DMS79 treated with DMSO at 0.1 percent for 48 hours (cell line): ENCODE results near the gene ELN.

Experiments
- DNase-seq: peaks from one replicate; lab custom pipeline; 2025; lab: John Stamatoyannopoulos, UW

The ELN gene

DNA sequence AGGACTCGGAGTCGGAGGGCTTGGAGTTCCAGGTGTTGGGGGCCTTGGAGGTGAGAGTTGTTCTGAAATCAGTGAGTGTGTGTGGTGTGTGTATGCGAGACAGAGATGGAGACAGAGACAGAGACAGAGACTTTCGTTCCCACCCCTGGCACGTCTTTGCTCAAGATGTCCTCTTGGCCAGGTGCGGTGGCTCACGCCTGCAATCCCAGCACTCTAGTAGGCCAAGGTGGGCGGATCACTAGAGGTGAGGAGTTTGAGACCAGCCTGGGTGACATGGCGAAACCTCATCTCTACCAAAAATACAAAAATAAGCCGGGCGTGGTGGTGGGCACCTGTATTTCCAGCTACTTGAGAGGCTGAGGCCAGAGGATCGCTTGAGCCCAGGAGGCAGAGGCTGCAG is 35.7 kb downstream of the ELN start:
- no peak for DNase-seq

DNA sequence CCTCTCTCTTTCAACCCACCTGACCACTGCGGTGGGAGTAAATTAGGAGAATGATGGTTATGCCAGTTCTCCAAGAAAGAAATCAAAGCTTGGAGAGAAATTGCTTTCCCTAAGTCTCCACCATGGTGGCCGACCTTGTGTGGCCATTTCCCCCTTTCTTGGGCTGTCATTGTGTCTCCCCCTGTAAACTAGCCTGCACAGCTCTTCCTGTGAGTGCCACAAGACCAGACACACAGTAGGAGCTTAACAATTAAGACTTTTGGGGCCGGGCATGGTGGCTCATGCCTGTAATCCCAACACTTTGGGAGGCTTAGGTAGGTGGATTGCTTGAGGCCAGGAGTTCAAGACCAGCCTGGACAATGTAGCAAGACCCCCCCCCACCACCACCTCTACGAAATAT is 36.7 kb downstream of the ELN start:
- no peak for DNase-seq

DNA sequence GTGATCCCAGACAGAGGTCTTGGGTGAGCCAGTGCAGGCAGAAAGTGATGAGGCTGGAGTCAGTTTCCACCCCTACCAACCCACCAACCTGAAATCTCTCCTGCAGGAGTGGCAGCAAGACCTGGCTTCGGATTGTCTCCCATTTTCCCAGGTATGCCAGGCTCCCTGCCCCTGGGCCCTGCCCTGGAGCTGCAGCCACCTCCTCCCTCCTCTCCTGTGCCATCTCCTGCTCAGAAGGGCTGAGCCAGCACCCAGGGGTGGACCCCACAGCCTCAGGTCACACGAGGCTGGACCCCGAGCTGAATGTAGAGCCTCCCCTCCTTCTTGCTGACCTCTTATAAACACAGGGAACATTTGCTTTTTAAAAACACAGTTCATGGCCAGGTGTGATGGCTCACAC is 38.7 kb downstream of the ELN start:
- no peak for DNase-seq

DNA sequence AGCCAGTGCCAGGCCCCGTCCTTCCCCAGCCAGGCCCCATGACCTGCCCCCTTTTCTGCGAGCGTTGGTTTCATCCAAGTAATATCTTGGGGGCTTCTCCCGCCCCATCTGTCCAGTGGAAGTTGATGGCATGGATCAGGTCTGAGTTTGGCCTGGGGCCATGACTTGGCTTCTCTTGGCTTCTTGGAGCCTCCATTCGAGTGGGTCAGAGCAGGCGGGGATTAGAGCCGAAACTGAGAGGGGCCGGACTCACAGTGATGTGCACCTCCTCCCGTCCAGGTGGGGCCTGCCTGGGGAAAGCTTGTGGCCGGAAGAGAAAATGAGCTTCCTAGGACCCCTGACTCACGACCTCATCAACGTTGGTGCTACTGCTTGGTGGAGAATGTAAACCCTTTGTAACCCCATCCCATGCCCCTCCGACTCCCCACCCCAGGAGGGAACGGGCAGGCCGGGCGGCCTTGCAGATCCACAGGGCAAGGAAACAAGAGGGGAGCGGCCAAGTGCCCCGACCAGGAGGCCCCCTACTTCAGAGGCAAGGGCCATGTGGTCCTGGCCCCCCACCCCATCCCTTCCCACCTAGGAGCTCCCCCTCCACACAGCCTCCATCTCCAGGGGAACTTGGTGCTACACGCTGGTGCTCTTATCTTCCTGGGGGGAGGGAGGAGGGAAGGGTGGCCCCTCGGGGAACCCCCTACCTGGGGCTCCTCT is 40.6 kb downstream of the ELN start:
- DNase-seq: no peak

DNA sequence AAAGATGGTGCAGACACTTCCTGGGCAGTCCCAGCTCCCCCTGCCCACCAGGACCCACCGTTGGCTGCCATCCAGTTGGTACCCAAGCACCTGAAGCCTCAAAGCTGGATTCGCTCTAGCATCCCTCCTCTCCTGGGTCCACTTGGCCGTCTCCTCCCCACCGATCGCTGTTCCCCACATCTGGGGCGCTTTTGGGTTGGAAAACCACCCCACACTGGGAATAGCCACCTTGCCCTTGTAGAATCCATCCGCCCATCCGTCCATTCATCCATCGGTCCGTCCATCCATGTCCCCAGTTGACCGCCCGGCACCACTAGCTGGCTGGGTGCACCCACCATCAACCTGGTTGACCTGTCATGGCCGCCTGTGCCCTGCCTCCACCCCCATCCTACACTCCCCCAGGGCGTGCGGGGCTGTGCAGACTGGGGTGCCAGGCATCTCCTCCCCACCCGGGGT is 41.1 kb downstream of the ELN start:
- DNase-seq: no peak

DNA sequence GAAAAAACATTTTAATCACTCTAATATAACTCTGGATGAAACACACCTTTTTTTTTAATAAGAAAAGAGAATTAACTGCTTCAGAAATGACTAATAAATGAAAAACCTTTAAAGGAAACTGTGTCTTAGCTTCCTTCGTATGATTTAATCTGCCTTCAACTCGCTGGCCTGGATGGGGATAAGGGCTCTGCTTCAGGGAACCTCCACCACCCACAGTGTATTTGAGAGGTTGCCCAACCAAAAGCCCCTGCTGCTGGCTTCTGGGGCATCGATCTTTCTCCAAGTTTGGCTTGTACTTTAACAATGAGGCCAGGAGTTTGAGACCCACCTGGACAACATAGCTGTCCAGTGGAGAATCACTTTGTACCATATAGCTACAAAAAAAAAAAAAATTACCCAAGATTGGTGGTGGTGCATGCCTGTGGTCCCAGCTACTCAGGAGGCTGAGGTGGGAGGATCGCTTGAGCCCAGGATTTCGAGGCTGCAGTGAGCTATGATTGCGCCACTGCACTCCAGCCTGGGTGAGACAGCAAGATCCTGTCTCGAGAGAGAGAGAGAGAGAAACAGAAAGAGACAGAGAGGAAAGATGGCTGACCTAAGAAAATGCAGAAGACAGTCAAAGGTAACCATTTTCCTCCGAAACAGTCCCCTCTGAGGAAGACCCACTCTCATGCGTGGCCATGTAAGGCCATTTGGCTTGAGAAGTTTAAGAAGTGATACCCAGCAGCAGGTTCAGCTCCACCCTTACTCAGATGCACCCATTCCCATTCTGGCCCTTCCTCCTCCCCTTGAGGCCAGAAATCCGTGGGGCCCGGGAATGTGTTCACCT is 42.0 kb downstream of the ELN start:
- DNase-seq: no peak

DNA sequence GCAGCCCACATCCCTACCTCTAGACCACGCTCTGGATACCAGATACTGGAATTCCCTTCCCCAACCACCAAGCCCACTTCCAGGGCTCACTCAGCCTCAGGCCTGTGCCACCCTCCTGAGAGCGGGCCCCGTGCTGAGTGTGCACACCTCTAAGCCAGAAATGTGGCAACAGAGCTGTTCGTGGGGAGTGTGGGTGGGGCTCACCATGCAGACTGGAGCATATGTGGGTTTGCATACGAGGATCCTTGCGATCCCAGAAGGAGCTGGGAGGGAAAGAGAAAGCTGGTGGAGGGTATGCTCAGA is 42.6 kb downstream of the ELN start:
- DNase-seq: no peak

DNA sequence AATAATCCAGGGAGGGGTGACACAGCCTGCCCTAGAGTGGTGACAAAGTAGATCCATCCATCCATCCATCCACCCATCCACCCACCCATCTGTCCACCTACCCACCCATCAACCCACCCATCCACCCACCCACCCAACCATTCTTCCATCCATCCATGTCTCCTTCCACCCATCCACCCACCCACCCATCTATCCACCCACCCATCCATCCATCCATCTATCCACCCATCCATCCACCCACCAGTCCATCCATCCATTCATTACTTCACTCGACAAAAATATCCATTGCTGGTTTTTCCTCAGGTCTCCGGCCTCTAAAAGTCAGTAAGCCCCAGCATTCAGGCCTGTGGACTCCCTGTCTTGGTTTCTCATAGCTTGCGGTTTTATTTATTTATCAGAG is 43.1 kb downstream of the ELN start:
- no peak for DNase-seq

DNA sequence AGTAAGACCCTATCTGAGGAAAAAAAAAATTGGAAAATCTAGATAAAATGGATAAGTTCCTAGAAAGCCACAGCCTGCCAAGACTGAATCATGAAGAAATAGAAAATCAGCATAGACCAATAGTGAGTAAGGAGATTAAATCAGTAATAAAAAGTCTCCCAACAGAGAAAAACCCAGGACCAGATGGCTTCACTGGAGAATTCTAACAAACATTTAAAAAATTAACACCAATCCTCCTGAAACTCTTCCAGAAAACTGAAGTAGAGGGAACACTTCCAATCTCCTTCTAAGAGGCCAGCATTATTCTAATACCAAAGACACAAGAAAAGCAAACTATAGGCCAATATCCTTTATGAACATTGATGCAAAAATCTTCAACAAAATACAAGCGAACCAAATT is 46.8 kb downstream of the ELN start:
- DNase-seq: no peak

DNA sequence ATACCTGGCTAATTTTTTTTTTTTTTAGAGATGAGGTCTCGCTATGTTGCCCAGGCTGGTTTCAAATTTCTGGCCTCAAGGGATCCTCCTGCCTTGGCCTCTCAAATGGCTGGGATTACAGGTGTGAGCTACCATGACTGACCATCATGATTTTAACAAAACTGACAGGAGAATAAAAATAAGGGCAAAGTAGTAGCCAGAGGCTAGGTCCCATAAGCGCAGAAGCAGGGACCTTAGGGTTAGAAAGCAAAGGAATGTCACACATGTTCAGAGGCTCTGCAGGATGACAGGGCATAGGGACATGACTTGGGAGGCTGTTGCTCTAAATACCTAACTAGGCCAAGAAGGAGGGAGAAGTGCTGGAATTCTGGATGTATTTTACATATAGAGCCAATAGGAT is 50.5 kb downstream of the ELN start:
- DNase-seq: no peak

DNA sequence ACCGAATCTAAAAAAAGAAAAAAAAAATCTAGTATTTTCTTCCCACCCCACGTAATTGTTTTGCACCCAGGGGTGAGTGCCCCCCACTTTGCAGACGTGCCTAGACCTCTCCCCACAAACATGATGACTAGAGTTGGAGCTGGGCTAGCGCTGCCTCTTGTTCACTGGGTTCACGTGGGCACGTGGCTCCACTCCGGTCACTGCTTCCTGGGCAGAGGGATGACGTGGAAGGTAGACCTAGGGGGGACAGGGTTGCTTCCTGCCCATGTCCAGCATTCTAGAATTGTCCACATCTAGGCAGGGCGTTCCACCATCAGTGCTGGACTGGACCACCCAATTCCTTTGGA is 54.8 kb downstream of the ELN start:
- no peak for DNase-seq

DNA sequence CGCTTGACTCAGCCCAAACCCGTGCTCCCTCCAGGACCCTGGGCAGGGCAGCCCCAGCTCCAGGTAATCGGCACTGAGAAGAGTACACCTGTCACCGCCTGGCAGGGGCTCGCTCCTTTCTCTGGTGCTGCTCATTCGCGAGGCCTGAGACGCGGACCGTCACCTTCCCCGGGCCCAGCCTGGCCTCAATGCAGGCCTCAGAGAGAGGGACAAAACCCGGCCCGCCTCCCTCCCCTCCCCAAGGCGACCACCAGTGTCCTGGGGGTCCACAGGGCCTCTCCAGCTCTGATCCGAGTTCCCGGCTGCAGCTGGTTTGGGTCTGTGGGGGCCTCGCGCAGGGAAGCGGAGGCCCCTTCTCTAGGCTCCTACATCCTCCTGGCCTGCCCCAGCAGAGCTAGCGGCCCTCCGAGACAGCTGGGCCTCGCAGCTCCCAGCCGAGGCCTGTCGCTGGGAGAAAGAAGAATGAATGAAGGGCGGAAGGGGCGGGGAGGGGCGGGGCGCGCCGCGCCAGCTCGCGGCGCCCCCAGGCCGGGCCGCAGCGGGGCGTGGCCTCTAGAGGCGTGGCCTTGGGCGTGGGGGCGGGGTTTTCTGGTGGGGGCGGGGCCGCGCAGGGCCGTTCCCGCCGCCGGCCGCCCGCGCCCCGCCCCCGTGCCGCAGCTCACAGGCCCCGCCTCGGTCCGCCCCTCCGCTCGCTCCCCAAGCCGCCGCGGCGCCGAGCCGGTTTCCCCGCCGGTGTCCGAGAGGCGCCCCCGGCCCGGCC is 55.3 kb downstream of the ELN start, which contains the start of gene LIMK1:
TSS of gene LIMK1 (plus strand) at position 688 of the 760 bp plus-strand sequence. CDS start 187 bp downstream, outside the sequence.
- peak; percentile 55 for DNase-seq

DNA sequence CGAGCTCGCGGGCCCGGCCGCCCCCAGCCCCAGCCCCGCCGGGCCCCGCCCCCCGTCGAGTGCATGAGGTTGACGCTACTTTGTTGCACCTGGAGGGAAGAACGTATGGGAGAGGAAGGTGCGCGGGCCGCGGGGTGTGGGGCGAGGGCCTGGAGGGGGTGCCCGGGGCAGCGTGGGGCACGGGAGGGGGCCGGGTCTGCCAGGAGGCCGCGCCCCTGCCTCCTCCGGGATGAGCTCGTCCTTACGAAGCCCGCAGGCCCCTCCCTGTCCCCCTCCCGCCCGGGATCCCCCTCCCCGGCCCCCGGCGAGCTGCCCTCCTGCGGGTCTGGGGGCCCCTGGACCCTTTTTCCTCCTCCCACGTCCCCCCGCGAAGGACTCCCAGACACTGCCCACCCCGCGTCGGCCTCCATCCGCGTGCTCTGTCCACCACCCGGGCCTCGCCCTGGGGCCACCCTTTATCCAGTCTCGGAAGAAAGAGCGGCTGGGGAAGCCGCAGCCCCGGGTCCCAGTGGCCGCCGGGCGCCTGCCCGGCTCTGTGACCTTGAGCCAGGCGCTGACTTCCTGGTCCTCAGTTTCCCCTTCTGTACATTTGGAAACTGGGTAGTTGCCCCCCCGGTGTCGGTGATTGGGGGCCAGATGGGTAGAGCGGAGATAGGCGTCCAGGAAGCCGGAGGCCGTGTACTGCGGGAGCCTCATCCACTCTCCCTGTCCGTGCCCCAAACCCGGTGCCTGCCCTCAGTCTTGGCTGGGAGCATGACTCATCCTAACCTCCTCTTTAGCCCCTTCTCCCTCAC is 56.2 kb downstream of the ELN start:
- DNase-seq: peak; percentile 45

DNA sequence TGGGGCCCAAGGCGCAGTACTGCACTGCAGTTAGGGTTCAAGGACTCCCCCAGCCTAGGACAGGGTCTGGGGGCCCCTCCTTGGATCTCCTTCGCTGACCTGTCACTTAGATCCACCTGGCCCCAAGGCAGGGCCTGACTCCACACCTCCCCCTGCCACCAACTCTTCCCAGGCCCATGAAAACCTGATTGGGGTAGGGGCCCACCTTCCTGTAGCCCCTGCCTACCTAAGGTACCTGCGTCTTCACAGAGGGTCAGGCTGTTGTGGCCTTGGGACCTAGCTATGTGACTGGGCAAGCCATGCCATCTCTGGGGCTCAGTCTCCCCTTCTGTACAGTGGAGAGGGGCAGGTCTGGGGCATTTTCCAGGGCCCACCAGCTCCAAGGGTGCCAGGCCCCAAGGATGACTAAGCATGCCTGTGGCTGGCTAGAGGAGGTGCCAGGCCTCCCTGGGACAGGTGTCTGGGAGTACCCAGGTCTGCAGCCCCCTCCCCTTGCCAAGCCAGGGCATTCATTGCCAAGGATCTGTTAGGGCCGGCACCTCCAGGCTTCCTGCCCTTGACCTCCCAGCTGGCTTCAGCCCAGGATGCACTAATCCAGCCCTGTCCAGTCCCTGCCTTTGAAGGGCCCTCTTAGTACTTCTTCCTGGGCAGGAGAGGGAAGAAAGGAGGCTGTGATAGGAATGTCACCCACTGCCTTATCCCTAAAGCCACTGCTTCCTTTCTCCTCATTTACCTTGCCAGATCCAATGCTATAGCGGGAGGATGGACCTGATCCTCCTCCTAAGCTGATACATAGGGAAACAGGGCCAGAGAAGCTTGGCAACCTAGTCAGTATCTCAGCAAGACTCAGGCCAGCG is 57.0 kb downstream of the ELN start:
- no peak for DNase-seq

DNA sequence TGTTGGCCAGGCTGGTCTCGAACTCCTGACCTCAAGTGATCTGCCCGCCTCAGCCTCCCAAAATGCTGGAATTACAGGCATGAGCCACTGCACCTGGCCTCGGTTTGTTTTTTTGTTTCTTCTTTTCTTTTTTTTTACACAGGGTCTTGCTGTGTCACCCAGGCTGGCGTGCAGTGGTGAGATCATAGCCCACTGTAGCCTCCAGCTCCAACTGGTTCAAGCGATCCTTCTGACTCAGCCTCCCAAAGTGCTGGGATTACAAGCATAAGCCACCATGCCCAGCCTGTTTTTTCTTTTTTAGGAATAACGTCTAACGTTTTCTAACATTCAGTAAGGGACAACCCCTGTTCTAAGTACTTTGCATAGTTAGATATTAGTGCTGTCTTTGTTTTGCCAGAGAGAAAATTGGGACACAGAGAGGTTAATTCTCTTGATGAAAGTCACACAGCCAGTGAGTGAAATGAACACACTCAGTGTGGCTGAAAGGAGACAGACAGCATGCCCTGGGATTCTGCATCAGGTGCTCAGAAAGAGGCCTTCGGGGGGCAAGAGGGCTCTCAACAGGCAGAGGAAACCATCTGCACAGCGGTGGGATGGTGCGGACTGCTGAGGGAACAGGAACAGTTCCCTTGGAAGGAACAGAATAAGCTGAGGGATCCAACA is 59.9 kb downstream of the ELN start:
- no peak for DNase-seq

DNA sequence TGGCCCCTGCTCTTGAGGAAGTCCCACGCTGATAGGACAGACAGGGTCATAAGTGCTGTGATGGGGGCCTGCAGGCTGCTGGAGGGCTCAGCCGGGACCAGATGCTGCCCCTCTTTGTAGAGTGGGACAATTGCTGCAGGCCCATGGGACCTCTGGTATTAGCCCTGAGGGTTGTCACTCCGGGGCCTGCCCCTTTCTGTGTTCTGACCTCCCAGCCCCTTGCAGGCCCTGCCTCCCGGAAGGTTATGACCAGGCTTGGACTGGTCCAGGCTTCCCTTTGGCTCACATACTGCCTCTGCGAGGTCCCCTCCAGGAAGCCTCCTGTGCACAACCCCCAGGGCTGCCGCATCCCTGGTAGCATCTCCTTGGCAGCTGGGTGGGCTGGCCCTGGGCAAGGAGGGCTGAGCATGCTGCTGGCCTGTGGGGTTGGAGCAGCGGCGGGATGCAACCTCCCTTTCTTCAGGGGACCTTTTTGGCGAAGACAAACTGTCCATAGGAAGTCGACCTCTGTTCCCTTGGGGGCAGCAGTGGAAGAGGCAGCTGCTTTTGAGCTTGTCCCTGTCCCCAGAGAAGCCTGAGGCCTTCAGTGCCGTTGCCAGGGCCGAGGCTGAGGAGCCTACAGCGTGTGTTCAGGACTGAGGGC is 64.5 kb downstream of the ELN start:
- DNase-seq: no peak

DNA sequence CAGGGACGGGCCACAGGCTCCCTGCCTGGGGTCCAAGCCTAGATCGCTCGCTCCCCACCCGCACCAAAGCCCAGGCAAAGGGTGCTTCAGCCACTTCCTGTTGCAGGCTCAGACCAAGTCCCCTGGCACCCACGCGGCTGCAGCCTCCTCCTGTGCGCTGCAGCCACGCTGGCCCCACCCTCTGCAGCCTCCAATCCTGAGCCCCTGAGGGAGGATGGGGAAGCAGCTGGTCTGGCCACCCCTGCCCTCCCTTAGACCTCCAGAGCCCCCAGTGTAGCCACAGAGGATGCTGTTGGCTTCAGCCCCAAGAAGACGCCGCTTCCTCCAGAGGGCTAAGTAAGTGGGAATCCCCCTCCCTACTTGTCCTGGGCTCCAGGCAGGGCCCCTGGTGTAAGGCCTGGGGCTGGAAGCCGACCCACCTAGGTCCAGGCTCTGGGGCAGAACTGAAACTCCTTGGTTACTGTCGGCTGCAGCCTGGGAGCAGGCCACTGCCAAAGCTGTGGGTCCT is 65.0 kb downstream of the ELN start:
- DNase-seq: no peak

DNA sequence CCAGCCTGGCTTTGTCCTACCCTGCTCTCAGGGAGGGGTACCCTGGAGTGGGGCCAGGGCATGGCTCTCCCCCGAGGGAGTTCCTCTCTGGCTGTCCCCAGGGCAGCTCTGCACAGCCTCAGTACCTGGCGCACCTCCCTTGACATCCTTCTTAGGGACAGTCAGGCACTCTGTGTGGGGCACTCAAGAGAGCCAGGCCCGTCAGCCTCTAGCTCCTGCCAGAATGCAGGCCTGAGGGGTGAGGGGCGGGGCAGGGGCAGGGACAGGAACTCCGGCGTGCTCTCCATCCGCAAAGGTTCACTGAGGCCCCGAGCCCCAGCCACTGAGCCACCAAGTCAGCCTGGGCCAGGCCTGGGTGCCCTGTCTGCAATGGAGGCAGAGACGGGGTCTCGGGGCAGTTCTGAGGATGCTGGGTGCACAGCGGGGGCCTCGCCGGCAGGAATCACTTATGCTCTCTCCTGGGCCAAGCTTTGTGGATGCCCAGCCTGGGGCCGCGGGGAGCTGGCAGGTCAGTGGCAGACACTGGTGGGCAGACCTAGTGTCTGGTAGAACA is 65.8 kb downstream of the ELN start:
- peak; percentile 20 for DNase-seq

DNA sequence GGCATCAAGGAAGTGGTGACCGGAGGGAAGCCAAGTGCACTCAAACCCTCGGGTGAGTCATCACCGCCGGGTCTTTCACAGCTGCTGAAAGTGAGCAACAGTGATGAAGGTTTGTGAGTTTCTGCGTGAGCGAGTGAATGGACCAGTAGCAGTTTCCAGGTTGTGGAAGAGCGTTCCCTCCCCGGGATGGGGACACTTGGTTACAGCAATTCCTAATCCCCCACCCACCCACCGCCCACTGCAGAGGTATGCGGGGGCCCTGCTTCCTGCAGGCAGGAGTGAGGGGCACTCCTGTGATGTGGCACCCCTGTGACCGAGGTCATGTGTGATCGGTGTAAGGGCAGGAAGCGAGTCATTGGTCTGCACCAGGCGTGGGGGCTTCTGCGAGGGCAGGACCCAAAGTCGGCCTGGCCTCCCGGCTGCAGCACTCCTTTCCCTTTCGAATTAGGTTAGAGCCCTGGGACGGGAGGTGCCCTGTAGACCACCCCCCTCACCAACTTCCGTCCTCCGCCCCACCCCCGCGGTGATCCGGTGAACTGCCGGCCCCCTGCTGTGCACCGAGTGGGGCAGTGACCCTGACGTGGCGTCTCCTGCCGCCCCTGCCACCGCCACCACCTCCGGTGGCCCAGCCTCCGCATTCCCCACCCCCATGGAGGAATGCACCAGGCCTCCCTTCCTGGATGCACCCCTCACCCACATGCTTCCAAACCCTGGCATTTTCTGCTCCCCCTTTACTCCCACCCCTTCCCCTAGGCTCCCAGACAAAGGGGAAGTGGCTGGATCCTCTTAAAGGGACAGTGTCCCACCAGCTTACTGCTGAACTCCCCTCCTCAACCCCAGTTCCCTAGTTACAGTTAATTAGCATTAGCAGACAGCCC is 66.5 kb downstream of the ELN start:
- DNase-seq: peak; percentile 60
